ENCODE results near the gene ALK.

The ALK gene

GRCh38 chr2:29193111-29193510 is 728.3 kb downstream of the ALK start:
- DNase-seq = no peak

GRCh38 chr2:29192526-29192925 is 728.9 kb downstream of the ALK start:
- no peak overlapping the region for H3K27ac ChIP-seq (ENCODE audit: insufficient read depth, low read length, poor library complexity, severe bottlenecking)
- no peaks in the 10 kb centered on the region for H3K4me1 ChIP-seq (ENCODE audit: control insufficient read depth, insufficient read depth, low read length, poor library complexity, severe bottlenecking)
- no peaks in the 10 kb centered on the region for H3K27me3 ChIP-seq (replicated peaks; ENCODE audit: control insufficient read depth, insufficient read depth, low read length, poor library complexity, severe bottlenecking)
- H3K4me3 ChIP-seq (ENCODE audit: insufficient read depth, low read depth, low read length, poor library complexity, severe bottlenecking) = no peak overlapping the region
- no peaks in the 10 kb centered on the region for H3K9me3 ChIP-seq (ENCODE audit: control insufficient read depth, low read length)
- H3K36me3 ChIP-seq (ENCODE audit: control insufficient read depth, insufficient read depth, low read length) = no peaks in the 10 kb centered on the region
- no peak for DNase-seq

More at GRCh38 chr2:29193111-29193510, 728.3 kb downstream of the ALK start:
- H3K27ac ChIP-seq (ENCODE audit: insufficient read depth, low read length, poor library complexity, severe bottlenecking) = no peak overlapping the region
- H3K36me3 ChIP-seq (ENCODE audit: control insufficient read depth, insufficient read depth, low read length) = no peaks in the 10 kb centered on the region
- no peaks in the 10 kb centered on the region for H3K9me3 ChIP-seq (ENCODE audit: control insufficient read depth, low read length)
- no peak overlapping the region for H3K4me3 ChIP-seq (ENCODE audit: insufficient read depth, low read depth, low read length, poor library complexity, severe bottlenecking)
- no peaks in the 10 kb centered on the region for H3K4me1 ChIP-seq (ENCODE audit: control insufficient read depth, insufficient read depth, low read length, poor library complexity, severe bottlenecking)
- H3K27me3 ChIP-seq (replicated peaks; ENCODE audit: control insufficient read depth, insufficient read depth, low read length, poor library complexity, severe bottlenecking) = no peaks in the 10 kb centered on the region

- no peaks in the 10 kb centered on the region for H3K4me1 ChIP-seq (ENCODE audit: control insufficient read depth, insufficient read depth, low read length, poor library complexity, severe bottlenecking)
- no peak overlapping the region for H3K27ac ChIP-seq (ENCODE audit: insufficient read depth, low read length, poor library complexity, severe bottlenecking)
- no peak overlapping the region for H3K4me3 ChIP-seq (ENCODE audit: insufficient read depth, low read depth, low read length, poor library complexity, severe bottlenecking)
- no peak for DNase-seq
- H3K9me3 ChIP-seq (ENCODE audit: control insufficient read depth, low read length) = no peaks in the 10 kb centered on the region
- no peaks in the 10 kb centered on the region for H3K36me3 ChIP-seq (ENCODE audit: control insufficient read depth, insufficient read depth, low read length)
- H3K27me3 ChIP-seq (replicated peaks; ENCODE audit: control insufficient read depth, insufficient read depth, low read length, poor library complexity, severe bottlenecking) = no peaks in the 10 kb centered on the region
These were observed 729.6 kb downstream of the ALK start for GRCh38 chr2:29191817-29192216.

- Histone ChIP-seq H3K27me3 (replicated peaks; ENCODE audit: control insufficient read depth, insufficient read depth, low read length, poor library complexity, severe bottlenecking) (no peaks in the 10 kb centered on the region), H3K36me3 (ENCODE audit: control insufficient read depth, insufficient read depth, low read length) (no peaks in the 10 kb centered on the region), H3K27ac (ENCODE audit: insufficient read depth, low read length, poor library complexity, severe bottlenecking) (no peak overlapping the region), H3K4me1 (ENCODE audit: control insufficient read depth, insufficient read depth, low read length, poor library complexity, severe bottlenecking) (no peaks in the 10 kb centered on the region), H3K4me3 (ENCODE audit: insufficient read depth, low read depth, low read length, poor library complexity, severe bottlenecking) (no peak overlapping the region), H3K9me3 (ENCODE audit: control insufficient read depth, low read length) (no peaks in the 10 kb centered on the region)
- peak in 2 of 3 donors; percentile 3 to 25 for DNase-seq
These were observed 732.3 kb downstream of the ALK start for GRCh38 chr2:29189052-29189451.

GRCh38 chr2:29187926-29188325 is 733.5 kb downstream of the ALK start:
- Histone ChIP-seq H3K27ac (ENCODE audit: insufficient read depth, low read length, poor library complexity, severe bottlenecking) (no peak overlapping the region), H3K4me3 (ENCODE audit: insufficient read depth, low read depth, low read length, poor library complexity, severe bottlenecking) (no peak overlapping the region), H3K4me1 (ENCODE audit: control insufficient read depth, insufficient read depth, low read length, poor library complexity, severe bottlenecking) (no peaks in the 10 kb centered on the region), H3K9me3 (ENCODE audit: control insufficient read depth, low read length) (no peaks in the 10 kb centered on the region), H3K36me3 (ENCODE audit: control insufficient read depth, insufficient read depth, low read length) (no peaks in the 10 kb centered on the region), H3K27me3 (replicated peaks; ENCODE audit: control insufficient read depth, insufficient read depth, low read length, poor library complexity, severe bottlenecking) (no peaks in the 10 kb centered on the region)
- no peak for DNase-seq

- no peak for DNase-seq
- Histone ChIP-seq H3K27me3 (replicated peaks; ENCODE audit: control insufficient read depth, insufficient read depth, low read length, poor library complexity, severe bottlenecking) (no peaks in the 10 kb centered on the region), H3K4me3 (ENCODE audit: insufficient read depth, low read depth, low read length, poor library complexity, severe bottlenecking) (no peak overlapping the region), H3K4me1 (ENCODE audit: control insufficient read depth, insufficient read depth, low read length, poor library complexity, severe bottlenecking) (no peaks in the 10 kb centered on the region), H3K9me3 (ENCODE audit: control insufficient read depth, low read length) (no peaks in the 10 kb centered on the region), H3K27ac (ENCODE audit: insufficient read depth, low read length, poor library complexity, severe bottlenecking) (no peak overlapping the region), H3K36me3 (ENCODE audit: control insufficient read depth, insufficient read depth, low read length) (peaks cover 8% of the 10 kb centered on the region)
These were observed 734.6 kb downstream of the ALK start for GRCh38 chr2:29186817-29187216.

- Histone ChIP-seq H3K36me3 (ENCODE audit: control insufficient read depth, insufficient read depth, low read length) (peaks cover 8% of the 10 kb centered on the region), H3K4me1 (ENCODE audit: control insufficient read depth, insufficient read depth, low read length, poor library complexity, severe bottlenecking) (no peaks in the 10 kb centered on the region), H3K4me3 (ENCODE audit: insufficient read depth, low read depth, low read length, poor library complexity, severe bottlenecking) (no peak overlapping the region), H3K27ac (ENCODE audit: insufficient read depth, low read length, poor library complexity, severe bottlenecking) (no peak overlapping the region), H3K27me3 (replicated peaks; ENCODE audit: control insufficient read depth, insufficient read depth, low read length, poor library complexity, severe bottlenecking) (no peaks in the 10 kb centered on the region), H3K9me3 (ENCODE audit: control insufficient read depth, low read length) (no peaks in the 10 kb centered on the region)
- no peak for DNase-seq
These were observed 736.9 kb downstream of the ALK start for GRCh38 chr2:29184531-29184930.

GRCh38 chr2:29182920-29183319 is 738.5 kb downstream of the ALK start:
- no peaks in the 10 kb centered on the region for H3K27me3 ChIP-seq (replicated peaks; ENCODE audit: control insufficient read depth, insufficient read depth, low read length, poor library complexity, severe bottlenecking)
- DNase-seq = no peak
- no peaks in the 10 kb centered on the region for H3K9me3 ChIP-seq (ENCODE audit: control insufficient read depth, low read length)
- H3K4me3 ChIP-seq (ENCODE audit: insufficient read depth, low read depth, low read length, poor library complexity, severe bottlenecking) = no peak overlapping the region
- H3K36me3 ChIP-seq (ENCODE audit: control insufficient read depth, insufficient read depth, low read length) = peaks cover 8% of the 10 kb centered on the region
- no peak overlapping the region for H3K27ac ChIP-seq (ENCODE audit: insufficient read depth, low read length, poor library complexity, severe bottlenecking)
- H3K4me1 ChIP-seq (ENCODE audit: control insufficient read depth, insufficient read depth, low read length, poor library complexity, severe bottlenecking) = no peaks in the 10 kb centered on the region

GRCh38 chr2:29182334-29182733 is 739.1 kb downstream of the ALK start:
- Histone ChIP-seq H3K27ac (ENCODE audit: insufficient read depth, low read length, poor library complexity, severe bottlenecking) (no peak overlapping the region), H3K9me3 (ENCODE audit: control insufficient read depth, low read length) (no peaks in the 10 kb centered on the region), H3K27me3 (replicated peaks; ENCODE audit: control insufficient read depth, insufficient read depth, low read length, poor library complexity, severe bottlenecking) (no peaks in the 10 kb centered on the region), H3K4me1 (ENCODE audit: control insufficient read depth, insufficient read depth, low read length, poor library complexity, severe bottlenecking) (no peaks in the 10 kb centered on the region), H3K36me3 (ENCODE audit: control insufficient read depth, insufficient read depth, low read length) (peaks cover 8% of the 10 kb centered on the region), H3K4me3 (ENCODE audit: insufficient read depth, low read depth, low read length, poor library complexity, severe bottlenecking) (no peak overlapping the region)
- DNase-seq = no peak

GRCh38 chr2:29175338-29175737 is 746.0 kb downstream of the ALK start:
- DNase-seq = no peak
- H3K9me3 ChIP-seq (ENCODE audit: control insufficient read depth, low read length) = no peaks in the 10 kb centered on the region
- H3K4me3 ChIP-seq (ENCODE audit: insufficient read depth, low read depth, low read length, poor library complexity, severe bottlenecking) = no peak overlapping the region
- H3K27me3 ChIP-seq (replicated peaks; ENCODE audit: control insufficient read depth, insufficient read depth, low read length, poor library complexity, severe bottlenecking) = no peaks in the 10 kb centered on the region
- H3K27ac ChIP-seq (ENCODE audit: insufficient read depth, low read length, poor library complexity, severe bottlenecking) = no peak overlapping the region
- no peaks in the 10 kb centered on the region for H3K4me1 ChIP-seq (ENCODE audit: control insufficient read depth, insufficient read depth, low read length, poor library complexity, severe bottlenecking)
- peaks cover 23% of the 10 kb centered on the region for H3K36me3 ChIP-seq (ENCODE audit: control insufficient read depth, insufficient read depth, low read length)

GRCh38 chr2:29174937-29175336 is 746.4 kb downstream of the ALK start:
- Histone ChIP-seq H3K4me3 (ENCODE audit: insufficient read depth, low read depth, low read length, poor library complexity, severe bottlenecking) (no peak overlapping the region), H3K4me1 (ENCODE audit: control insufficient read depth, insufficient read depth, low read length, poor library complexity, severe bottlenecking) (no peaks in the 10 kb centered on the region), H3K36me3 (ENCODE audit: control insufficient read depth, insufficient read depth, low read length) (peaks cover 23% of the 10 kb centered on the region), H3K27ac (ENCODE audit: insufficient read depth, low read length, poor library complexity, severe bottlenecking) (no peak overlapping the region), H3K9me3 (ENCODE audit: control insufficient read depth, low read length) (no peaks in the 10 kb centered on the region), H3K27me3 (replicated peaks; ENCODE audit: control insufficient read depth, insufficient read depth, low read length, poor library complexity, severe bottlenecking) (no peaks in the 10 kb centered on the region)
- DNase-seq = no peak

Data from effector memory CD4-positive, alpha-beta T cell (primary cell).